ENCODE measurements around the gene PAPSS1.

DNA sequence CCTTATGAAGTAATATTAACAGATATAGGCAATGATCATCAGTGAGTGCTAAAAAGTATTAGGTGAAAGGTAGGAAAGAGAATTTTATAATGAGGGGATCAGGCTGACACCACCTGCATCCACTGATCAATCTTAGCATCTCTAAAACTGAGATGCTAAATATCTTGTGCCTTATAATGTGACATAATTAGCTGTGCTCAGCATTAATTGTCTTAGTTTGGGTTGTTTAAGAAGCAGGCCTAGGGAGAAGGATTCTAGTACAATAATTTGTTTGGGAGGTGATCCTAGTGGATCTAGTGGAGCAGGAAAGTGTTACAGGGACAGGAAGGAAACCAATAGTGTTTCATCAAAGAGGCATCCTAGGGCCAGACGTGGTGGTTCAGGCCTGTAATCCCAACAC is 22.2 kb upstream of the PAPSS1 start:
- no peak for TF ChIP-seq GATA3 (IDR thresholded peaks at IDR 0.05; ENCODE audit: low read depth, low read length)
- TF ChIP-seq GATA2 (IDR thresholded peaks at IDR 0.05; ENCODE audit: low read depth, low read length) = no peak
